Bronchial epithelial cell (primary cell): Measurements from ENCODE around the gene PPARG. TPM values are rescaled to one million over a fixed set of nuclear protein-coding genes. Genes with fewer than 3 reads are reported as not detected.

Experiments used
- DNase-seq: peaks from one replicate; pipeline ENCODE4 v3.0.0-alpha.2; 2010; ENCODE audit warnings: low read depth
- FAIRE-seq: peaks from 2 replicates; lab custom pipeline; 2011; peaks lifted over from hg19 to GRCh38; lab: Jason Lieb, UNC
- H3K27me3 ChIP-seq: 2 replicates; pipeline ENCODE4 v1.5.1; 2011; ENCODE audit warnings: low read length; ENCODE audit not compliant: control insufficient read depth, insufficient read depth
- H3K36me3 ChIP-seq: 2 replicates; pipeline ENCODE4 v1.5.1; 2011; ENCODE audit warnings: low read length; ENCODE audit not compliant: control insufficient read depth, insufficient read depth
- H3K4me3 ChIP-seq: 2 replicates; pipeline ENCODE4 v1.5.1; 2011; ENCODE audit warnings: mild to moderate bottlenecking, low read depth, low read length, control low read depth
- CTCF ChIP-seq: IDR thresholded peaks from 2 replicates; pipeline ENCODE4 v1.5.1; 2011; ENCODE audit warnings: mild to moderate bottlenecking, moderate library complexity, low read length, control low read depth, inconsistent platforms; ENCODE audit not compliant: insufficient read depth, severe bottlenecking
- total RNA-seq: library from RNA; depleted of rRNA; stranded (reverse); fragments of >200 nt; gene quantifications from 2 replicates; pipeline ENCODE4 v1.2.1, GENCODE V29; 2014

PPARG gene
- total RNA-seq, 1 donor from 2014 or later = 14.5 TPM

- FAIRE-seq (no peak), DNase-seq (no peak)
- H3K4me3 ChIP-seq = no peak overlapping the region
- no peaks in the 10 kb centered on the region for H3K36me3 ChIP-seq
- H3K27me3 ChIP-seq = peaks cover 2% of the 10 kb centered on the region
- no peak for TF ChIP-seq CTCF
Observed at GRCh38 chr3:12423918-12424630, 135.2 kb downstream of the PPARG start.

- FAIRE-seq (no peak), DNase-seq (no peak)
- H3K36me3 ChIP-seq = no peaks in the 10 kb centered on the region
- no peak overlapping the region for H3K4me3 ChIP-seq
- H3K27me3 ChIP-seq = peaks cover 2% of the 10 kb centered on the region
- no peak for TF ChIP-seq CTCF
Observed at GRCh38 chr3:12424635-12425319, 135.9 kb downstream of the PPARG start.

- Histone ChIP-seq H3K36me3 (no peaks in the 10 kb centered on the region), H3K27me3 (peaks cover 2% of the 10 kb centered on the region), H3K4me3 (no peak overlapping the region)
- DNase-seq (no peak), FAIRE-seq (no peak)
- no peak for TF ChIP-seq CTCF
Observed at GRCh38 chr3:12425850-12426579, 137.1 kb downstream of the PPARG start.

DNA sequence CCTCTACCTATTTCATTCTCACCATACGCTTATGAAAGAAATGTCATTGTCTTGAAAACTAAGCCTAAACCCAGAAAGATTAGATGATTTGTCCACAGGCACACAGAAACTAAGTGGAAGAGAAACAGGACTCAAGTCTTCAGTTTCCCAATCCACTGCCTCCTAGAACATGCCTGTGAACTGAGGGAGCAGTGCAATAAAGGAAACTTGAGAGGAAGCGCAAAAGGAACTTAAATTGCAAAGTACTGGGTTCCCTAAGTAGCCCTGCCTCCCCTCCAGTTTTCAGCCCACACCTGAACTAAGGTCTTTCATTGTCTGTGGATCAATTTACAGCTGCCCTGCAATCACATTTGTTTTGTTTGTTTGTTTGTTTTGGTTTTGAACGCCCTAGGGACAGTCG, 138.7 kb downstream of the PPARG start:
- H3K36me3 ChIP-seq = no peaks in the 10 kb centered on the region
- TF ChIP-seq CTCF = no peak

DNA sequence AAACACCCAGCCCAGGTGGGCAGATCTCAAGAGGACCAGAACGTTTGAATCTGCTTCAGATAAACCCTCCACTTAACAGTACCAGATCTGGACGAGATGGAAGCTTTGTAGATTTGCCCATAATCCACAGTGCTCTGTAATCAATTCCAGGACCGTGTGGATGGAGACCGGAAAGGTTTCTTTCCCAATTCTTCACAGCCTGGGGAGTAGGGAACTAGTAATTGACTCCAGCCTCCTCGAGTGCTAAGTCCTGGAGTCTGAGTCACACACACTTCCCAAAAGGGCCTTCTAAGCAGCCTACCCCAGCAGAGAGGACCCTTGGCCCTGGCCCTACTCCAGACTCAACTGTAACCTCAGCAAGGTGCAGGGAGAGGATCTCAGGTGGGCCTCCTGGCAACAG, 139.3 kb downstream of the PPARG start:
- no peak for DNase-seq
- TF ChIP-seq CTCF = no peak
- Histone ChIP-seq H3K36me3 (no peaks in the 10 kb centered on the region), H3K4me3 (no peak overlapping the region), H3K27me3 (peaks cover 2% of the 10 kb centered on the region)
- FAIRE-seq = peak; percentile 58

More for the DNA sequence above, 138.7 kb downstream of the PPARG start:
- Histone ChIP-seq H3K4me3 (no peak overlapping the region), H3K27me3 (peaks cover 2% of the 10 kb centered on the region)
- FAIRE-seq (peak; percentile 73), DNase-seq (no peak)
